T-helper 17 cell (primary cell): ENCODE data around the gene KIF5B. TPM values are rescaled to one million over a fixed set of nuclear protein-coding genes. Genes with fewer than 3 reads are reported as not detected.
A peak's percentile ranks its signal among the peaks of the same experiment; 100 is the strongest.
"Not testable (repeated sequence)": the region's sequence is repeated elsewhere in the genome, so short reads cannot be mapped to it uniquely, and the experiment has no call there.

Source experiments
- ATAC-seq: fragments of 150-1000 bp; cut with Tn5 transposase; 2 replicates; pipeline ENCODE4 v1.10.0; 2021; ENCODE audit warnings: mild to moderate bottlenecking, moderate library complexity
- DNase-seq, 3 donors: peaks; one replicate each; pipeline versions ENCODE4 v3.0.0 to v3.0.0-alpha.2; 2020 to 2021
- H3K9me3 ChIP-seq: one replicate; pipeline ENCODE4 v1.7.0; 2013; ENCODE audit warnings: low read length, mild to moderate bottlenecking; ENCODE audit not compliant: control insufficient read depth, poor library complexity, severe bottlenecking
- H3K27ac Mint-ChIP-seq: one replicate; pipeline ENCODE4 v1.8.0; 2022; ENCODE audit warnings: mild to moderate bottlenecking, moderate library complexity, mixed read lengths
- H3K27me3 Mint-ChIP-seq: one replicate; pipeline ENCODE4 v1.8.0; 2022; ENCODE audit warnings: mixed read lengths
- H3K36me3 Mint-ChIP-seq: one replicate; pipeline ENCODE4 v1.8.0; 2022; ENCODE audit warnings: low read depth, mixed read lengths
- H3K4me1 Mint-ChIP-seq: one replicate; pipeline ENCODE4 v1.8.0; 2022; ENCODE audit warnings: mild to moderate bottlenecking, mixed read lengths
- H3K4me3 Mint-ChIP-seq: one replicate; pipeline ENCODE4 v1.8.0; 2022; ENCODE audit warnings: mild to moderate bottlenecking, moderate library complexity, mixed read lengths
- total RNA-seq, 4 donors: library from RNA in 2 of 4; stranded (reverse) in 2 of 4; gene quantifications; one replicate each; pipeline ENCODE4 v1.2.3 and lab custom pipeline; 2022 to 2026

KIF5B gene
- total RNA-seq, 2 donors from 2014 or later, result 47.8 to 65.5 TPM

GRCh38 chr10:32050177-32050576 lies 6.0 kb downstream of the KIF5B start:
- no peaks in the 10 kb centered on the region for H3K9me3 ChIP-seq
- Mint-ChIP-seq H3K27me3 (no peaks in the 10 kb centered on the region), H3K27ac (peak overlapping the region; percentile 96), H3K36me3 (peaks cover 11% of the 10 kb centered on the region), H3K4me1 (peaks cover 66% of the 10 kb centered on the region), H3K4me3 (peak overlapping the region; percentile 58)
- DNase-seq (no peak), ATAC-seq (no peak)

- Mint-ChIP-seq H3K36me3 (peaks cover 11% of the 10 kb centered on the region), H3K27ac (peak overlapping the region; percentile 96), H3K27me3 (no peaks in the 10 kb centered on the region), H3K4me1 (peaks cover 69% of the 10 kb centered on the region), H3K4me3 (peak overlapping the region; percentile 60)
- no peaks in the 10 kb centered on the region for H3K9me3 ChIP-seq
- ATAC-seq (no peak), DNase-seq (no peak)
Observed at GRCh38 chr10:32049113-32049512, 7.1 kb downstream of the KIF5B start.

- Mint-ChIP-seq H3K36me3 (peaks cover 11% of the 10 kb centered on the region), H3K27ac (peak overlapping the region; percentile 0), H3K27me3 (no peaks in the 10 kb centered on the region), H3K4me1 (peaks cover 74% of the 10 kb centered on the region), H3K4me3 (no peak overlapping the region)
- ATAC-seq, result no peak
- no peaks in the 10 kb centered on the region for H3K9me3 ChIP-seq
- DNase-seq, result no peak
Observed at GRCh38 chr10:32048282-32048681, 7.9 kb downstream of the KIF5B start.

GRCh38 chr10:32047881-32048280 lies 8.3 kb downstream of the KIF5B start:
- H3K36me3 Mint-ChIP-seq, result peaks cover 11% of the 10 kb centered on the region
- no peak overlapping the region for H3K4me3 Mint-ChIP-seq

GRCh38 chr10:32046151-32046550 lies 10.1 kb downstream of the KIF5B start:
- peak overlapping the region; percentile 52 for H3K4me3 Mint-ChIP-seq
- H3K4me1 Mint-ChIP-seq, result peaks cover 74% of the 10 kb centered on the region
- DNase-seq (no peak), ATAC-seq (no peak)
- H3K36me3 Mint-ChIP-seq, result peaks cover 12% of the 10 kb centered on the region
- no peaks in the 10 kb centered on the region for H3K27me3 Mint-ChIP-seq
- no peak overlapping the region for H3K27ac Mint-ChIP-seq
- H3K9me3 ChIP-seq, result no peaks in the 10 kb centered on the region

More at GRCh38 chr10:32047881-32048280, 8.3 kb downstream of the KIF5B start:
- DNase-seq, result no peak
- Mint-ChIP-seq H3K4me1 (peaks cover 73% of the 10 kb centered on the region), H3K27ac (peak overlapping the region; percentile 0), H3K27me3 (no peaks in the 10 kb centered on the region)
- H3K9me3 ChIP-seq, result no peaks in the 10 kb centered on the region
- no peak for ATAC-seq

- Mint-ChIP-seq H3K4me3 (peak overlapping the region; percentile 75), H3K27ac (peak overlapping the region; percentile 73), H3K4me1 (peaks cover 57% of the 10 kb centered on the region), H3K36me3 (peaks cover 12% of the 10 kb centered on the region)
- not testable (repeated sequence) for H3K9me3 ChIP-seq, DNase-seq, ATAC-seq, H3K27me3 Mint-ChIP-seq
Observed at GRCh38 chr10:32042730-32043129, 13.5 kb downstream of the KIF5B start.

GRCh38 chr10:32041290-32042028 lies 14.8 kb downstream of the KIF5B start:
- Mint-ChIP-seq H3K4me1 (peaks cover 48% of the 10 kb centered on the region), H3K27ac (peak overlapping the region; percentile 73), H3K27me3 (no peaks in the 10 kb centered on the region), H3K36me3 (peaks cover 4% of the 10 kb centered on the region), H3K4me3 (peak overlapping the region; percentile 19)
- H3K9me3 ChIP-seq, result no peaks in the 10 kb centered on the region
- DNase-seq (no peak), ATAC-seq (no peak)

GRCh38 chr10:32039734-32040133 lies 16.5 kb downstream of the KIF5B start:
- Mint-ChIP-seq H3K27me3 (no peaks in the 10 kb centered on the region), H3K4me1 (peaks cover 38% of the 10 kb centered on the region), H3K36me3 (peaks cover 5% of the 10 kb centered on the region), H3K27ac (no peak overlapping the region), H3K4me3 (no peak overlapping the region)
- H3K9me3 ChIP-seq, result no peaks in the 10 kb centered on the region
- ATAC-seq, result no peak
- DNase-seq, result no peak

- no peak for ATAC-seq
- H3K9me3 ChIP-seq, result no peaks in the 10 kb centered on the region
- H3K36me3 Mint-ChIP-seq, result peaks cover 5% of the 10 kb centered on the region
- H3K4me1 Mint-ChIP-seq, result peaks cover 28% of the 10 kb centered on the region
- DNase-seq, result no peak
- no peaks in the 10 kb centered on the region for H3K27me3 Mint-ChIP-seq
- H3K4me3 Mint-ChIP-seq, result no peak overlapping the region
- no peak overlapping the region for H3K27ac Mint-ChIP-seq
Observed at GRCh38 chr10:32038777-32039176, 17.4 kb downstream of the KIF5B start.

GRCh38 chr10:32036922-32037321 lies 19.3 kb downstream of the KIF5B start:
- Mint-ChIP-seq H3K4me1 (peaks cover 24% of the 10 kb centered on the region), H3K27ac (peak overlapping the region; percentile 51), H3K4me3 (no peak overlapping the region), H3K36me3 (peaks cover 12% of the 10 kb centered on the region), H3K27me3 (no peaks in the 10 kb centered on the region)
- no peak for ATAC-seq
- DNase-seq, result no peak
- no peaks in the 10 kb centered on the region for H3K9me3 ChIP-seq

- Mint-ChIP-seq H3K27ac (no peak overlapping the region), H3K4me3 (no peak overlapping the region), H3K4me1 (peaks cover 27% of the 10 kb centered on the region), H3K36me3 (peaks cover 16% of the 10 kb centered on the region), H3K27me3 (no peaks in the 10 kb centered on the region)
- DNase-seq (no peak), ATAC-seq (no peak)
- H3K9me3 ChIP-seq, result no peaks in the 10 kb centered on the region
Observed at GRCh38 chr10:32035038-32035437, 21.2 kb downstream of the KIF5B start.

GRCh38 chr10:32033171-32033570 lies 23.1 kb downstream of the KIF5B start:
- Mint-ChIP-seq H3K27ac (peak overlapping the region; percentile 83), H3K36me3 (peaks cover 21% of the 10 kb centered on the region), H3K4me1 (peaks cover 27% of the 10 kb centered on the region), H3K27me3 (no peaks in the 10 kb centered on the region), H3K4me3 (no peak overlapping the region)
- DNase-seq (no peak), ATAC-seq (no peak)
- no peaks in the 10 kb centered on the region for H3K9me3 ChIP-seq

- Mint-ChIP-seq H3K36me3 (peaks cover 21% of the 10 kb centered on the region), H3K27me3 (no peaks in the 10 kb centered on the region), H3K4me3 (no peak overlapping the region), H3K4me1 (peaks cover 24% of the 10 kb centered on the region), H3K27ac (peak overlapping the region; percentile 73)
- H3K9me3 ChIP-seq, result no peaks in the 10 kb centered on the region
- no peak for ATAC-seq
- DNase-seq, result no peak
Observed at GRCh38 chr10:32031920-32032319, 24.3 kb downstream of the KIF5B start.

GRCh38 chr10:32031424-32031823 lies 24.8 kb downstream of the KIF5B start:
- DNase-seq, result no peak

More at GRCh38 chr10:32031424-32031823, 24.8 kb downstream of the KIF5B start:
- H3K27me3 Mint-ChIP-seq, result no peaks in the 10 kb centered on the region
- H3K4me1 Mint-ChIP-seq, result peaks cover 24% of the 10 kb centered on the region
- H3K4me3 Mint-ChIP-seq, result peak overlapping the region; percentile 41
- no peak for ATAC-seq
- H3K27ac Mint-ChIP-seq, result peak overlapping the region; percentile 73
- no peaks in the 10 kb centered on the region for H3K9me3 ChIP-seq
- H3K36me3 Mint-ChIP-seq, result peaks cover 21% of the 10 kb centered on the region
